Cardiac muscle cell (in vitro differentiated cells and primary cell): Measurements from ENCODE around the gene P3R3URF. TPM values are rescaled to one million over a fixed set of nuclear protein-coding genes. Genes with fewer than 3 reads are reported as not detected.

Experiments
- DNase-seq, 2 donors: peaks; one replicate each; pipeline versions ENCODE4 v3.0.0 to v3.0.0-alpha.2; 2010 to 2017; ENCODE audit warnings: low read depth in 1 of 2, low spot score in 1 of 2
- H3K27ac ChIP-seq: fragments of 200-600 bp; sonication (generic); 2 replicates; pipeline ENCODE4 v1.5.1; 2016
- H3K27me3 ChIP-seq: fragments of 200-600 bp; sonication (generic); 2 replicates; pipeline ENCODE4 v1.6.0; 2016; ENCODE audit warnings: control low read depth
- H3K36me3 ChIP-seq: fragments of 200-600 bp; sonication (generic); 2 replicates; pipeline ENCODE4 v1.5.1; 2016; ENCODE audit warnings: control low read depth
- H3K4me1 ChIP-seq: fragments of 200-600 bp; sonication (generic); 2 replicates; pipeline ENCODE4 v1.8.1; 2017; ENCODE audit warnings: low read depth, mild to moderate bottlenecking, mixed run types
- H3K4me3 ChIP-seq: fragments of 200-600 bp; sonication (generic); 2 replicates; pipeline ENCODE4 v1.5.1; 2016; ENCODE audit warnings: mild to moderate bottlenecking
- H3K9me3 ChIP-seq: fragments of 200-600 bp; sonication (generic); 2 replicates; pipeline ENCODE4 v1.5.1; 2017; ENCODE audit warnings: low read depth, mild to moderate bottlenecking, control low read depth
- CTCF ChIP-seq: IDR thresholded peaks from 2 replicates; pipeline ENCODE4 v1.5.1; 2012; ENCODE audit warnings: low read depth, mild to moderate bottlenecking, low read length
- polyA plus RNA-seq: library from polyadenylated mRNA; unstranded; fragments of >200 nt; fragmentation: Nextera tagmentation; extraction: Ambion mirVana; gene quantifications from 2 replicates; pipeline ENCODE4 v1.2.1, GENCODE V29; 2016
- total RNA-seq: library from RNA; depleted of rRNA; stranded (reverse); fragments of >200 nt; gene quantifications from 2 replicates; pipeline ENCODE4 v1.2.3, GENCODE V29; 2016

The P3R3URF gene
- total and polyA plus RNA-seq, 2 experiments from 2014 or later = not detected

DNA sequence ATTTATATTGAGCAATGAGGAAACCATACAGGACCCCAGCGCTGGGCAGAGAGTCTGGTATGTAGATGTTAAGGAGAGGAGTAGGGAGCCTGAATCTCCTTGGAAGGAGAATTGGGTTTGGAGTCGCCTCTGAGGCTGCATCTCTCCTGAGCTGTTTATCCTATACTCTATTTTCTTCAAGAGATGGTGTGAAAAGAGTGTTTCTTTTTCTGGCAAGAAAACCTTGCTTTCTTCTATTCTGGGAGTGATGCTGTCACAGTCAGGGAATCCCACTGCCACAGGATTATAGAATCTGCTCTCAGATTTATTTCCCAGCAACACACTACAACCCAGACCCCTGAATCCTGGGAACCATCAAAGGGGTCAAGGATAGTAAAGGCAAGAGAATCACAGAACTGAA lies 30.1 kb upstream of the P3R3URF start:
- TF ChIP-seq CTCF = no peak
- no peak for DNase-seq
- no peaks in the 10 kb centered on the region for H3K36me3 ChIP-seq
- H3K27me3 ChIP-seq = no peaks in the 10 kb centered on the region
- H3K4me3 ChIP-seq = no peak overlapping the region
- H3K4me1 ChIP-seq = peaks cover 8% of the 10 kb centered on the region
- no peaks in the 10 kb centered on the region for H3K9me3 ChIP-seq
- H3K27ac ChIP-seq = no peak overlapping the region

GRCh38 chr1:46205791-46206190 lies 29.5 kb upstream of the P3R3URF start:
- Histone ChIP-seq H3K9me3 (no peaks in the 10 kb centered on the region), H3K27ac (peak overlapping the region; percentile 8), H3K4me1 (peaks cover 8% of the 10 kb centered on the region), H3K4me3 (no peak overlapping the region), H3K27me3 (no peaks in the 10 kb centered on the region), H3K36me3 (no peaks in the 10 kb centered on the region)
- TF ChIP-seq CTCF = no peak
- no peak for DNase-seq

- Histone ChIP-seq H3K27ac (peak overlapping the region; percentile 8), H3K4me1 (peaks cover 8% of the 10 kb centered on the region), H3K27me3 (no peaks in the 10 kb centered on the region), H3K9me3 (no peaks in the 10 kb centered on the region), H3K4me3 (no peak overlapping the region), H3K36me3 (no peaks in the 10 kb centered on the region)
- TF ChIP-seq CTCF = no peak
- no peak for DNase-seq
Measured at GRCh38 chr1:46205141-46205540, 28.9 kb upstream of the P3R3URF start.

DNA sequence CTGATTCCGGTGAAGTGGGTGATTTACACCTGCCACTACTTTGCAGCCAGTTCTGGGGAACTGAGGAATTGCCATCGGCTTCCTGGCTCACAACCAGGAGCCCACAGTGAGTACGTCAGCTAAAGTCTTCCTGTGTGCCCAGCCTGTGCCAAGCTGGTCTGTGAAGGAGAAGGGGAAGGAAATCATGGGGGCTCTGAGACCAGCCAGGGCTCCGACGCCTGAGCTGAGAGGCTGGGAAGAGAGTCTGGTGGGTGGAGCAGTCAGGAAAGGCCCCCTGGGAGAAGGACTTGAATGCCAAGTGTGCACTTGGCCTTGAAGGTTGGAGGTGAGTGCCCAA lies 28.1 kb upstream of the P3R3URF start:
- Histone ChIP-seq H3K36me3 (no peaks in the 10 kb centered on the region), H3K9me3 (no peaks in the 10 kb centered on the region), H3K27ac (no peak overlapping the region), H3K4me3 (peak overlapping the region; percentile 87), H3K4me1 (peaks cover 8% of the 10 kb centered on the region), H3K27me3 (no peaks in the 10 kb centered on the region)
- TF ChIP-seq CTCF = no peak
- DNase-seq = no peak

GRCh38 chr1:46203738-46204405 lies 27.6 kb upstream of the P3R3URF start:
- Histone ChIP-seq H3K4me1 (peaks cover 8% of the 10 kb centered on the region), H3K27ac (no peak overlapping the region), H3K27me3 (no peaks in the 10 kb centered on the region), H3K36me3 (no peaks in the 10 kb centered on the region), H3K4me3 (peak overlapping the region; percentile 87), H3K9me3 (no peaks in the 10 kb centered on the region)
- DNase-seq = peak in 1 of 2 donors; percentile 33
- TF ChIP-seq CTCF = no peak

GRCh38 chr1:46199233-46199749 lies 23.0 kb upstream of the P3R3URF start:
- Histone ChIP-seq H3K27me3 (no peaks in the 10 kb centered on the region), H3K4me3 (no peak overlapping the region), H3K4me1 (peaks cover 6% of the 10 kb centered on the region), H3K9me3 (no peaks in the 10 kb centered on the region), H3K36me3 (peaks cover 3% of the 10 kb centered on the region), H3K27ac (peak overlapping the region; percentile 88)
- no peak for TF ChIP-seq CTCF
- DNase-seq = no peak
